ENCODE measurements around the gene PRLH.

GRCh38 chr2:237576974-237577373, 10.6 kb downstream of the PRLH start:
- no peak for TF ChIP-seq CTCF (IDR thresholded peaks at IDR 0.05; ENCODE audit: low read depth, low read length, missing input control)
- no peak for TF ChIP-seq SP1 (IDR thresholded peaks at IDR 0.05)
- TF ChIP-seq EGR1 (IDR thresholded peaks at IDR 0.05; ENCODE audit: low read depth in 2 of 2): no peak
- TF ChIP-seq JUND (IDR thresholded peaks at IDR 0.05): no peak
- no peak for TF ChIP-seq ZBTB33 (IDR thresholded peaks at IDR 0.05)
- TF ChIP-seq ATF3 (IDR thresholded peaks at IDR 0.05): no peak
- TF ChIP-seq RAD21 (IDR thresholded peaks at IDR 0.05): no peak

All from liver (tissue), 3 donors.